Ovary (tissue), 3 donors: ENCODE results near the gene EPM2A.

Experiments used
- POLR2A ChIP-seq: fragments of 450-650 bp; IDR thresholded peaks from one replicate; pipeline ENCODE4 v1.6.1; 2017; ENCODE audit warnings: antibody characterized with exemption, mild to moderate bottlenecking, moderate library complexity
- TF ChIP-seq, protein P1 (sequence below), 3 donors: fragments of 450-650 bp in 2 of 3; fragments of 200-600 bp in 1 of 3; IDR thresholded peaks; one replicate each; pipeline versions ENCODE4 v1.5.1 to v1.8.0; 2016 to 2022; ENCODE audit warnings: antibody characterized with exemption in 3 of 3, mild to moderate bottlenecking in 1 of 3
- donor health status: DM: no; HTN: no; CAD: no.

DNA sequence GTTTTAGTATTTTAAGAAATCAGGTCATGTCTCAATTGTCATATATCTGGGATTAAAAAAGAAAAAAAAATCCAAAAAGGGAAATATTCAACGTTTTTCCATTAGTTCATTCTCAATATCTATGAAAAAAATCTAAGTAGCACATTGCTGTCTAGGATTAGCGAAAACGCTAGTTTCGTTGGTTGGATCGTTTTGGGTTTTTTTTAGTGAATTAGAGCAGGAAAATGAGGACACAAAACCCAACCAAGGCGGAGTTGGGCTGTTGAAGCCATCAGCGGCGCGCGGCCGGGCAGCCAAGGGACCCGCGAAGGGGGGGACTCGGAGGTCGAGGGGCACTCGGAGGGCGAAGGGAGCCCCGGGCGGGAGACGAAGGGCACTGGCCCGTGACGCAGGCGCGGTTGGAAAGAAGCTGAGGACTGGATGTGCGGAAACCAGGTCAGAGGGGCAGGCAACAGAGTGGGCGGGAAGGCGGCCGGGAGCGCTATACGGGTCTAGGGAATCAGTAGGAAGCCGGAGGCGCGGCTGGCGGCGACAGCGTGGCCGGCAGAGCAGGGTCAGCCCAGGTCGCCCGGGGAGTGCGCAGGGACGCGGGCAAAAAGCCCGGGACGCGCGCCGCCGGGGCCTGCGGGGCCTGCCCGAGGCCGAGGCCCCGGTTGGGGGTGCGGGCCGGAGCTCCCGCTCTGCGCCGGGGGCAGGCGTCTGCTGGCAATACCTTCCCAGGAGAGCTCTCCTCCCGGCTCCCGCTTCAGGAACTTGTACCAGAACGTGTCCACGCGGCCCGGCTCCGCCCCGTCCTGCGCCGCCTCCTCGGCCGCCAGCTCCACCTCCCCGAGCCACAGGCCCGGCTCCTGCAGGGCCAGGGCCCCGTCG, 599 bp downstream of the EPM2A start:
- TF ChIP-seq, protein P1, sequence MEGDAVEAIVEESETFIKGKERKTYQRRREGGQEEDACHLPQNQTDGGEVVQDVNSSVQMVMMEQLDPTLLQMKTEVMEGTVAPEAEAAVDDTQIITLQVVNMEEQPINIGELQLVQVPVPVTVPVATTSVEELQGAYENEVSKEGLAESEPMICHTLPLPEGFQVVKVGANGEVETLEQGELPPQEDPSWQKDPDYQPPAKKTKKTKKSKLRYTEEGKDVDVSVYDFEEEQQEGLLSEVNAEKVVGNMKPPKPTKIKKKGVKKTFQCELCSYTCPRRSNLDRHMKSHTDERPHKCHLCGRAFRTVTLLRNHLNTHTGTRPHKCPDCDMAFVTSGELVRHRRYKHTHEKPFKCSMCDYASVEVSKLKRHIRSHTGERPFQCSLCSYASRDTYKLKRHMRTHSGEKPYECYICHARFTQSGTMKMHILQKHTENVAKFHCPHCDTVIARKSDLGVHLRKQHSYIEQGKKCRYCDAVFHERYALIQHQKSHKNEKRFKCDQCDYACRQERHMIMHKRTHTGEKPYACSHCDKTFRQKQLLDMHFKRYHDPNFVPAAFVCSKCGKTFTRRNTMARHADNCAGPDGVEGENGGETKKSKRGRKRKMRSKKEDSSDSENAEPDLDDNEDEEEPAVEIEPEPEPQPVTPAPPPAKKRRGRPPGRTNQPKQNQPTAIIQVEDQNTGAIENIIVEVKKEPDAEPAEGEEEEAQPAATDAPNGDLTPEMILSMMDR (IDR thresholded peaks at IDR 0.05), result no peak
- peak; percentile 57 for TF ChIP-seq POLR2A
